CD14-positive monocyte (primary cell): ENCODE results near the gene SYMPK. TPM values are rescaled to one million over a fixed set of nuclear protein-coding genes. Genes with fewer than 3 reads are reported as not detected.

Experiments used
- DNase-seq, 3 donors: peaks; one replicate each; pipeline ENCODE4 v3.0.0-alpha.2; 2011 to 2022
- H2AFZ ChIP-seq: 2 replicates; pipeline ENCODE4 v1.6.0; 2012; ENCODE audit warnings: mild to moderate bottlenecking, low read depth, low read length, inconsistent platforms; ENCODE audit not compliant: insufficient read depth, poor library complexity, severe bottlenecking
- H3K27ac ChIP-seq, 2 donors: 1 replicate in 1 of 2; 2 replicates in 1 of 2; pipeline ENCODE4 v1.5.1; 2012 to 2013; ENCODE audit warnings: low read length in 2 of 2, control low read depth in 1 of 2, inconsistent platforms in 1 of 2, low read depth in 1 of 2, mild to moderate bottlenecking in 1 of 2
- H3K27me3 ChIP-seq, 2 donors: one replicate each; pipeline versions ENCODE4 v1.6.0 to v1.6.1; 2011 to 2013; ENCODE audit warnings: low read length in 2 of 2; ENCODE audit not compliant: control insufficient read depth in 2 of 2, insufficient read depth in 2 of 2
- H3K36me3 ChIP-seq, 2 donors: replicated peaks in 1 of 2; 1 replicate in 1 of 2; 2 replicates in 1 of 2; pipeline versions ENCODE4 v1.5.1 to v1.6.1; 2012 to 2013; ENCODE audit warnings: low read length in 2 of 2, control low read depth in 1 of 2, inconsistent platforms in 1 of 2, mild to moderate bottlenecking in 1 of 2; ENCODE audit not compliant: insufficient read depth in 2 of 2, control insufficient read depth in 1 of 2
- H3K4me1 ChIP-seq, 2 donors: 1 replicate in 1 of 2; 2 replicates in 1 of 2; pipeline versions ENCODE4 v1.5.1 to v1.6.1; 2012 to 2013; ENCODE audit warnings: low read length in 2 of 2, control low read depth in 1 of 2, inconsistent platforms in 1 of 2, mild to moderate bottlenecking in 1 of 2, moderate library complexity in 1 of 2; ENCODE audit not compliant: insufficient read depth in 2 of 2, control insufficient read depth in 1 of 2
- H3K4me2 ChIP-seq: replicated peaks from 2 replicates; pipeline ENCODE3; 2012; ENCODE audit warnings: low read length, moderate library complexity, mild to moderate bottlenecking; ENCODE audit not compliant: poor library complexity, severe bottlenecking; ENCODE audit errors: extremely low read depth
- H3K4me3 ChIP-seq, 3 experiments: fragments of 200-600 bp in 1 of 3; sonication (generic) in 1 of 3; replicated peaks in 1 of 3; 1 replicate in 2 of 3; 2 replicates in 1 of 3; pipeline ENCODE4 v1.5.1; 2011 to 2013; ENCODE audit warnings: low read length in 3 of 3, mild to moderate bottlenecking in 3 of 3, control low read depth in 2 of 3, low read depth in 2 of 3, inconsistent platforms in 1 of 3, moderate library complexity in 1 of 3
- H3K79me2 ChIP-seq: 2 replicates; pipeline ENCODE4 v1.6.0; 2012; ENCODE audit warnings: mild to moderate bottlenecking, control low read depth, inconsistent platforms, low read length, moderate library complexity; ENCODE audit not compliant: insufficient read depth
- H3K9ac ChIP-seq: 2 replicates; pipeline ENCODE4 v1.6.0; 2017; ENCODE audit warnings: low read length, mild to moderate bottlenecking; ENCODE audit not compliant: insufficient read depth, poor library complexity, severe bottlenecking
- H3K9me3 ChIP-seq, 2 donors: replicated peaks in 1 of 2; 1 replicate in 1 of 2; 2 replicates in 1 of 2; pipeline versions ENCODE4 v1.5.1 to v1.6.1; 2012 to 2013; ENCODE audit warnings: low read length in 2 of 2, control low read depth in 1 of 2; ENCODE audit not compliant: control insufficient read depth in 1 of 2, insufficient read depth in 1 of 2
- H4K20me1 ChIP-seq: 2 replicates; pipeline ENCODE4 v1.6.0; 2012; ENCODE audit warnings: mild to moderate bottlenecking, low read length, control low read depth, moderate library complexity; ENCODE audit not compliant: insufficient read depth
- H3K27ac Mint-ChIP-seq, 7 donors: one replicate each; pipeline ENCODE4 v1.8.0; 2020; ENCODE audit warnings: mild to moderate bottlenecking in 7 of 7, mixed read lengths in 7 of 7, moderate library complexity in 6 of 7, inconsistent platforms in 2 of 7
- H3K27me3 Mint-ChIP-seq, 3 donors: one replicate each; pipeline ENCODE4 v1.8.0; 2021 to 2022; ENCODE audit warnings: low read depth in 3 of 3, mild to moderate bottlenecking in 3 of 3, mixed read lengths in 3 of 3, moderate library complexity in 3 of 3, inconsistent platforms in 1 of 3
- H3K36me3 Mint-ChIP-seq, 2 donors: one replicate each; pipeline ENCODE4 v1.8.0; 2020; ENCODE audit warnings: mixed read lengths in 2 of 2, inconsistent platforms in 1 of 2, mild to moderate bottlenecking in 1 of 2
- H3K4me1 Mint-ChIP-seq: one replicate; pipeline ENCODE4 v1.8.0; 2020; ENCODE audit warnings: mild to moderate bottlenecking, mixed read lengths
- H3K4me3 Mint-ChIP-seq, 2 donors: one replicate each; pipeline ENCODE4 v1.8.0; 2020; ENCODE audit warnings: mild to moderate bottlenecking in 2 of 2, mixed read lengths in 2 of 2, moderate library complexity in 1 of 2
- H3K9me3 Mint-ChIP-seq, 7 donors: one replicate each; pipeline ENCODE4 v1.8.0; 2020 to 2022; ENCODE audit warnings: mixed read lengths in 7 of 7, mild to moderate bottlenecking in 6 of 7, moderate library complexity in 6 of 7, inconsistent platforms in 2 of 7
- CTCF ChIP-seq: fragments of 200-600 bp; IDR thresholded peaks from one replicate; pipeline ENCODE4 v1.8.0; 2022; ENCODE audit warnings: antibody characterized with exemption, mild to moderate bottlenecking
- WGBS: methylation state at CpG from one replicate; pipeline ENCODE4 v1.1.5; 2013; ENCODE audit warnings: missing lambda C conversion rate; ENCODE audit not compliant: insufficient coverage; 5-methylcytosine and 5-hydroxymethylcytosine counted together
- intact Hi-C, 2 donors: fragments of 100-400 bp; cut with micrococcal nuclease; formaldehyde crosslinking; loops; one replicate each; pipeline versions ENCODE4 v1.15.0 to v1.15.1; 2023
- polyA plus RNA-seq, 3 donors: library from polyadenylated mRNA; depleted of rRNA in 1 of 3; unstranded in 2 of 3; stranded (reverse) in 1 of 3; fragments of 300-500 nt in 2 of 3; fragments of >200 nt in 1 of 3; fragmentation: Illumina TruSeq in 2 of 3; gene quantifications; 1 replicate in 2 of 3; 2 replicates in 1 of 3; pipeline ENCODE4 v1.2.3, GENCODE V29; 2012 to 2021

SYMPK gene
- polyA plus RNA-seq, 3 donors = 5.6 to 96.1 (median 15.7) TPM

GRCh38 chr19:45812297-45812696, 50.6 kb downstream of the SYMPK start:
- no peak for TF ChIP-seq CTCF
- Histone ChIP-seq H3K9me3 (peaks cover 0 to 6% of the 10 kb centered on the region in 2 donors), H3K4me1 (peaks cover 23 to 24% of the 10 kb centered on the region in 2 donors), H2AFZ (no peak overlapping the region), H3K36me3 (no peaks in the 10 kb centered on the region), H3K79me2 (no peaks in the 10 kb centered on the region), H3K27me3 (peaks cover 11 to 57% of the 10 kb centered on the region in 2 donors), H3K4me2 (no peak overlapping the region), H3K4me3 (no peak overlapping the region), H3K27ac (no peak overlapping the region), H3K9ac (no peak overlapping the region), H4K20me1 (peaks cover 38% of the 10 kb centered on the region)
- Mint-ChIP-seq H3K27ac (peak overlapping the region in 1 of 7 donors; percentile 50), H3K4me3 (peak overlapping the region in 1 of 2 donors; percentile 61), H3K36me3 (peaks cover 0 to 1% of the 10 kb centered on the region in 2 donors), H3K4me1 (peaks cover 18% of the 10 kb centered on the region), H3K9me3 (peaks cover 0 to 13% (median 0%) of the 10 kb centered on the region in 7 donors), H3K27me3 (peaks cover 73 to 86% (median 80%) of the 10 kb centered on the region in 3 donors)
- no peak for DNase-seq
- 96% methylated on average over 6 of the region's 6 CpGs for WGBS
- intact Hi-C loops = no loop called here

- Histone ChIP-seq H3K4me3 (peak overlapping the region in 1 of 3 experiments; percentile 39), H3K9me3 (peaks cover 7 to 9% of the 10 kb centered on the region in 2 donors), H3K4me1 (peaks cover 20 to 25% of the 10 kb centered on the region in 2 donors), H3K36me3 (no peaks in the 10 kb centered on the region), H3K27me3 (peaks cover 9 to 50% of the 10 kb centered on the region in 2 donors), H3K4me2 (peak overlapping the region; percentile 72), H3K9ac (peak overlapping the region; percentile 6), H4K20me1 (peaks cover 12% of the 10 kb centered on the region), H3K27ac (no peak overlapping the region), H2AFZ (no peak overlapping the region), H3K79me2 (no peaks in the 10 kb centered on the region)
- no peak for TF ChIP-seq CTCF
- peak in 2 of 3 donors; percentile 52 to 63 for DNase-seq
- 0% methylated on average over 4 of the region's 7 CpGs for WGBS
- H3K36me3 Mint-ChIP-seq = peaks cover 0 to 1% of the 10 kb centered on the region in 2 donors
- peak overlapping the region in 1 of 2 donors; percentile 86 for H3K4me3 Mint-ChIP-seq
- intact Hi-C loops = no loop called here
- peaks cover 21% of the 10 kb centered on the region for H3K4me1 Mint-ChIP-seq
- H3K27me3 Mint-ChIP-seq = peaks cover 71 to 78% (median 76%) of the 10 kb centered on the region in 3 donors
- H3K27ac Mint-ChIP-seq = peak overlapping the region in 2 of 7 donors; percentile 53 to 80
- peaks cover 3 to 15% (median 8%) of the 10 kb centered on the region in 7 donors for H3K9me3 Mint-ChIP-seq
Observed at GRCh38 chr19:45809643-45810159, 53.2 kb downstream of the SYMPK start.
